HG02798 (cell line): ENCODE measurements around the gene LIME1.

Experiments
- ATAC-seq: cut with Tn5 transposase; IDR thresholded peaks from one replicate; pipeline ENCODE4 v1.9.1; 2021; ENCODE audit warnings: mild to moderate bottlenecking; ENCODE audit not compliant: unreplicated experiment, poor library complexity

The LIME1 gene, protein sequence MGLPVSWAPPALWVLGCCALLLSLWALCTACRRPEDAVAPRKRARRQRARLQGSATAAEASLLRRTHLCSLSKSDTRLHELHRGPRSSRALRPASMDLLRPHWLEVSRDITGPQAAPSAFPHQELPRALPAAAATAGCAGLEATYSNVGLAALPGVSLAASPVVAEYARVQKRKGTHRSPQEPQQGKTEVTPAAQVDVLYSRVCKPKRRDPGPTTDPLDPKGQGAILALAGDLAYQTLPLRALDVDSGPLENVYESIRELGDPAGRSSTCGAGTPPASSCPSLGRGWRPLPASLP

DNA sequence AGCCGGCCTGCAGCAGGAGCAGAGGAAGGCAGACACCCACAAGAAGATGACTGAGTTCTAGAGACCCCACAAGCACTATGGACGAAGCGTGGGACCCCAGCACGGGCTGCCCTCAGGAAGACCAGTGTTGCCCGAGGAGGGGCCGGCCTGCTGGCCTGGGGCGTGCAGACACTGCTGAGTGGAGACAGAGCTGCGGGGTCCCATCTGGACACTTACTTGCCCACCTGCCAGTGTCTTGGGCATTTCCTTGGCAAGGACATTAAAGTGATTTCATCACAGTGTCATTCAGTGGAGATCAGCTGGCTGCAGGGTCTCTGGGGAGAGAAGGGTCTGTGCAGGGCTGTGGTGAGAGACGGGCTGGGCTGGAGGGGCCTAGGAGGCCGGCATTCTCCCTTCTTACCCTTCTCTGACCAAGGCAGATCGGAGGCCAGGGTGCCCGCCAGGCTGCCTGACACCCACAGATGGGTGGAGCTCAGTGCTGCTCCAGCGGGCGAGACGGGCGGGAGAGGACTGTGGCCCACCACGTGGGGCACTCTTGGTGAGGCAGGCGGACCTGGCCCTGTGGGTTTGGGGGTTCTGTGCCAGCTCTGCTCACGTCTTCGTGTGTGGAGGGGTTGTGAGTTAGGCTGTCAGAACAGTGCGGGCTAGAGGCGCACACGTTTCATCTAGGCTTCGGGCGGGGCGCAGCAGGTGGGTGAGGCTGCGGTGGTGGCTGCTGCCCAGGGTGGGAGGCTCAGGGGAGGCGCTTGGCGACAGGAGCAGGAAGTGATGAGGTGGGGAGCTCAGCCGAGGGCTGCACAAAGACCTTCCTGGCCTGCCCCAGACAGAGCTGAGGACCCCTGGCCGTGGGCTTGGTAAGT lies at the start of gene LIME1:
Gene LIME1, plus strand, starts transcription at position 806 of the 860 bp plus-strand sequence. CDS start 886 bp downstream, outside the sequence.
- no peak for ATAC-seq

DNA sequence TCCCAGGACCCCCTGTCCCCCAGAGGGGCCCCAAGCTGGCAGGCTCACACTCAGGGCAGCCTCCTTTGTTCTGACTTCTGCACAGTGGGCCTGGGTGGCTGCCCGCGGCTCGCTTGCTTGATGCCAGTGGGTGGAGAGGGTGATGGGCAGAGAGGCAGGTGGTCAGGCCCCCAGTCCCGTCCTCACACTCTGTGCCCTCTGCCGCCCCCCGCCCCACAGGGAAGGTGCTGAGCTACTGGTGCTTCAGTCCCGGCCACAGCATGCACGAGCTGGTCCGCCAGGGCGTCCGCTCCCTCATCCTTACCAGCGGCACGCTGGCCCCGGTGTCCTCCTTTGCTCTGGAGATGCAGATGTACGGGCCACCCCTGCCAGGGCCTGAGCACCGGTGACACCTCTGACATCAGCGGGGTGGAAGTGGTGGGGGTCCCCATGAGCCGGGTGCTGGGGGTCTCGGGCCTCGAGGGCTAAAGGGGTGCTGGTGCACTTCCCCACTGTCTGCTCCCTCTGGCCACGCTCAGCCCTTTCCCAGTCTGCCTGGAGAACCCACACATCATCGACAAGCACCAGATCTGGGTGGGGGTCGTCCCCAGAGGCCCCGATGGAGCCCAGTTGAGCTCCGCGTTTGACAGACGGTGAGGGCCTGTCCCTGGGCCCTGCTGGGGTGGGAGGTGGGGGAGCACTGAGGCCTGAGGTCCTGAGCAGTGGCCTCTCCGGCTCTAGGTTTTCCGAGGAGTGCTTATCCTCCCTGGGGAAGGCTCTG lies 48.9 kb upstream of the LIME1 start:
- ATAC-seq: no peak

DNA sequence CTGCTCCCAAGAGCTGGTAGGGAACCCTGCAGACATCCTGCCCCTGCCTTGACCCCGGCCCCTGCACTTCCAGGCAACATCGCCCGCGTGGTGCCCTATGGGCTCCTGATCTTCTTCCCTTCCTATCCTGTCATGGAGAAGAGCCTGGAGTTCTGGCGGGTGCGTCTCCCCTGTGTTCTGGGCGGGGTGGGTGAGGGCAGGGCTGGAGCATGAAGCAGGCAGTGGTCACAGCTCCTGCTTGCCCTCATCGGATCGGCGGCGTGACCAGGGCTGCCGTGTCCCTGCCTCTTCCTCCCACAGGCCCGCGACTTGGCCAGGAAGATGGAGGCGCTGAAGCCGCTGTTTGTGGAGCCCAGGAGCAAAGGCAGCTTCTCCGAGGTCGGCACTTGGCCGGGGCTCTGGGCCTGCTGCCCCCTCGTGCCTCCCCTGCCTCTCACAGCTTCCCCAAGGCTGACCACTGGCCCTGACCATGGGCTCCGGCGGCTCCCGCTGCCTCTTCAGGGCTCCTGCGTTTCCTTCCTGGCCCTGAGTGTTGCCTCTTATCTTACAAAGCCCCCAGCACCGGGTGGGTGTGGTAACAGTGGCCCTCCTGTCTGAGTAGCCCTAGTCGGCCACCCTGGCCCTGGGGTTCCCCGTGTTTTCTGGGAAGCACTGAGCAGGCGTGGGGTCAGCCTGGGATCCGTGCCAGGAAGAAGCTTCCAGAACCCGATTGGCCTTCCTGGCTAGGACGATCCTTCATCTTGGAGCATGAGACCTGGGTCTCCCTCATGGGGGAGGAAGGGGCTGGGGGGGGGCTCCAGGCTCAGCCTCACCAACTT lies 48.0 kb upstream of the LIME1 start:
- no peak for ATAC-seq

DNA sequence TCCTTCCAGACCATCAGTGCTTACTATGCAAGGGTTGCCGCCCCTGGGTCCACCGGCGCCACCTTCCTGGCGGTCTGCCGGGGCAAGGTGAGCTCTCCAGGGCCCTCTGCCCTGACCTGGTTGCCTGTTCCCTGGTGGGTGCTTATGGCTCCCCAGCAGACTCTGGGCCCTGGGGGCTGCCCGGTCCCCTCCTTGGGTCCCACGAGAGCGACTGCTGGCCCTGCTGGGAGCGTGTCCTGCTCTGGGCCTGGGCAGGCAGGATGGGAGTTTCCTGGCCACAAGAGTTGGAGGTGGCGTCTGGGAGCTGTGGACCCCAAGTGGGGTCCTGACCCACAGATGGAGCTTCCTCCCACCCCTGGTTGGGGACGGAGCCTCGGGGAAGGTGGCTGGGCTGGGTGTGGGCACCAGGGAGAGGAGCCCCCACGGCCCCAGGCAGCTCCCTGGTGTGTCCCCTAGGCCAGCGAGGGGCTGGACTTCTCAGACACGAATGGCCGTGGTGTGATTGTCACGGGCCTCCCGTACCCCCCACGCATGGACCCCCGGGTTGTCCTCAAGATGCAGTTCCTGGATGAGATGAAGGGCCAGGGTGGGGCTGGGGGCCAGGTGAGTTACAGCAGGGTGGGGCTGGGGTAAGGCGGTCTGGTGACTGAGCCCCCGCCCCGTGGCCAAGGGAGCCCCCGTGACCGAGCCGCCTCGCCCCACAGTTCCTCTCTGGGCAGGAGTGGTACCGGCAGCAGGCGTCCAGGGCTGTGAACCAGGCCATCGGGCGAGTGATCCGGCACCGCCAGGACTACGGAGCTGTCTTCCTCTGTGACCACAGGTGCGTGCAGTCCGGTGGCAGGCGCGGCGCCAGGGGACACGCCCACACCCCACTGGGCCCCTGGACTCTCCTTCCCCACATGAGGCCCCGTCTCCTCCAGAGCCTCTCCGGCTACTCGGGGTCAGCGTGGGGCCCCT lies 47.1 kb upstream of the LIME1 start:
- ATAC-seq: no peak

DNA sequence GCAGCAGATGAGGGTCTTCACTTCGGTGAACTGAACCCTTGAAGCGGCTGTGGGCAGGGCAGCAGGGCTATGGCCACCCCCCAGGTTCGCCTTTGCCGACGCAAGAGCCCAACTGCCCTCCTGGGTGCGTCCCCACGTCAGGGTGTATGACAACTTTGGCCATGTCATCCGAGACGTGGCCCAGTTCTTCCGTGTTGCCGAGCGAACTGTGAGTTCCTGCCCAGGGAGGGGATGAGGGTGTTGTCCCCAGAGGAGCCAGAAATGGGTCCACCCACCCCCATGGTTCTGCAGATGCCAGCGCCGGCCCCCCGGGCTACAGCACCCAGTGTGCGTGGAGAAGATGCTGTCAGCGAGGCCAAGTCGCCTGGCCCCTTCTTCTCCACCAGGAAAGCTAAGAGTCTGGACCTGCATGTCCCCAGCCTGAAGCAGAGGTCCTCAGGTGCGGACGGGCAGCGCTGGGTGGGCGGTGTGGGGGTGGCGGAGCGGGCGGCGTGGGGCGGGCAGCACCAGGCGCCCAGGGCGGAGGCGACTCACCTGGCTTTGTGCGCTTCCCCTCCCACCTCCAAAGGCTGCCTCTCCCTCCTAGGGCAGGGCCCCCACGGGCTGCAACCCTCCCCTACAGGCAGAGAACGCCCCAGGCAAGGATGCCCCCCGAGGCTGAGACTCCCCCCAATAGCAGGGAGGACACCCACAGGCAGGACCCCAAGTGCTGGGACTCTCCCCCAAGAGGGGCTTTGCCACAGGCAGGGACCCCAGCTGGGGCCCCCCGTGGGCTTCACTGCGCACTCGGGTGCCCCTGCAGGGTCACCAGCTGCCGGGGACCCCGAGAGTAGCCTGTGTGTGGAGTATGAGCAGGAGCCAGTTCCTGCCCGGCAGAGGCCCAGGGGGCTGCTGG lies 46.2 kb upstream of the LIME1 start:
- no peak for ATAC-seq

DNA sequence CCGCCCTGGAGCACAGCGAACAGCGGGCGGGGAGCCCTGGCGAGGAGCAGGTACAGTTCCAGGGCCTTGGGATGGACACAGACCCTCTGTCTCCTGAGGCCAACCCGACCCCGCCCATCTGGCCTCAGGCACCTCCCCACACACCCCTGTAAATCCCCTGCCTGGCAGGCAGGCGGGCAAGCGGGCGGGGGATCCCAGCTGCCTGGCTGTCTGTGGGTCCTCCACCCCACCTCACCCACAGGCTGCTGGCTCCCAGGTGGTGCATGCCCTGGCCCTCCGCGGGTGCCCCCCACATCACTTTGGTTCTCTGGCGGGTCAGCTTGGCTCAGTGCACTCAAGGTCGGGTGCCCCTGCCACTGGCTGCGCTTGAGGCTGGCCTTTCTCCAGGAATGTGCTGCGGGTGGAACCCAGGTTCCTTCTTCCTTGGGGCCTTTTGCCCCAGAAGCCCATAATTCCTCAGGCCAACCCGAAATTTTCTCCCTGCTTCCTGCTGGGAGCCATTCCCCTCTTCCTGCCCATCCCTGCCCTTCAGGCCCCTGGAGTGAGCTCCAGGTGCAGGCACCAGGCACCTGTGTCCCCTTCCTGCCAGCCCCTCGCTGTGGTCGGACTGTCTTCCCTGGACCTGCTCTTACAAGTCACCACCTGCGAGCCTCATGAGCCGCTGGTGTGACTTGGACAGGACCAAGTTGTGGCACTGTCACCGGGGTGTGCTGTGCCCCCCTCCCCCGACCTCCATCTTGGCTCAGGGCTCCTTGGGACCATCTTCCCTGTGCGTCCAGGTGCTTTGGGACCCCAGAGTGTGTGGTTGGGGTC lies 45.4 kb upstream of the LIME1 start:
- no peak for ATAC-seq

DNA sequence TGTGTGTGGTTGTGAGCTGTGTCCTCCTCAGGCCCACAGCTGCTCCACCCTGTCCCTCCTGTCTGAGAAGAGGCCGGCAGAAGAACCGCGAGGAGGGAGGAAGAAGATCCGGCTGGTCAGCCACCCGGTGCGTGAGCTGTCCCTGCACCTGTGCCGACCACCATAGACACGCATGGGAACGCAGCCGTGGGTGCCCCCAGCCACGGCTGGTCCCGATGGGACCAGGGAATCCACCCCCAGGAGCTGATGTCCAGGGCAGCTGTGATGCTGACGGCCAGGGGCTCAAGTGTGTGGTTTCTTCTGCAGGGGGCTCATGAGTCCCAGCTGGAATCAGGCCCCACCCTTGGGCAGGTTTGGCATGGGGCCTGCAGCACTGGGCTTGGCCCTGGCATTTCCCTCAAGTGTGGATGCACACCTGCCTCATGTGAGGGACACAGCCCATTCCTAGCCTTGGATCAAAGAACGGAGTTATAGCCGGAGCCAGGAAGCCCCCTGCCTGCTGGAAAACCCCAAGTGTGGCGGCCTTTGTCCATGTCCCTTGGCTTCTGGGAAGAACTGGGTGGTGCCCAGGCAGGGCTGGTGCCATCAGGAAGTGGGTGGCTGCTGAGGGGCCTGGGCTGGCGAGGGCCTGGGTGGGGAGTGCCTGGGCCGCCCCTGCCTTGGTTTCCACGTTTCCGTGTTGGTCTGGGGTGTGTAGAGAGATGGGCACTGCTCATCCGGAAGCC lies 44.6 kb upstream of the LIME1 start:
- ATAC-seq: no peak

DNA sequence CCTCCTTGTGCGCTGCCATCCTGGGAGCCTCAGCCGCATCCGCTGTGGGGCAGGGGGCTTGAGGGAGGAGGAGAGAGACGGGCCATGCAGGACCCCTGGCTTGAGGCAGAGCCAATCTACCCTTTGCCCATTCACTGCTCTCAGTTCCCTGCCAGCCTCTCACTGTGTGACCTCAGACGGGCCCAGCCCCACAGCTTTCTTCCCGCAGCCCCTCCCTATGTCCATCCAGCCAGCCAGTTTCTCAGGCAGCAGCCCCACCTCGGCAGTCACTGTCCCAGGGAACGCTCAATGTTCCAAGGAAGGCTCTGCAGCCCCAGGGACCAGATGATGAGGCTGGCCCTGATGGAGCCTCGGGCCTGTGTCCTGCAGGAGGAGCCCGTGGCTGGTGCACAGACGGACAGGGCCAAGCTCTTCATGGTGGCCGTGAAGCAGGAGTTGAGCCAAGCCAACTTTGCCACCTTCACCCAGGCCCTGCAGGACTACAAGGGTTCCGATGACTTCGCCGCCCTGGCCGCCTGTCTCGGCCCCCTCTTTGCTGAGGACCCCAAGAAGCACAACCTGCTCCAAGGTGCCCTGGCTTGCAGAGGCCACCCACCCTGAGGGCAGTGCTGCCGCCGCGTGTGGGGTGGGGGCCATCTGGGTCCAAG lies 43.9 kb upstream of the LIME1 start:
- no peak for ATAC-seq

DNA sequence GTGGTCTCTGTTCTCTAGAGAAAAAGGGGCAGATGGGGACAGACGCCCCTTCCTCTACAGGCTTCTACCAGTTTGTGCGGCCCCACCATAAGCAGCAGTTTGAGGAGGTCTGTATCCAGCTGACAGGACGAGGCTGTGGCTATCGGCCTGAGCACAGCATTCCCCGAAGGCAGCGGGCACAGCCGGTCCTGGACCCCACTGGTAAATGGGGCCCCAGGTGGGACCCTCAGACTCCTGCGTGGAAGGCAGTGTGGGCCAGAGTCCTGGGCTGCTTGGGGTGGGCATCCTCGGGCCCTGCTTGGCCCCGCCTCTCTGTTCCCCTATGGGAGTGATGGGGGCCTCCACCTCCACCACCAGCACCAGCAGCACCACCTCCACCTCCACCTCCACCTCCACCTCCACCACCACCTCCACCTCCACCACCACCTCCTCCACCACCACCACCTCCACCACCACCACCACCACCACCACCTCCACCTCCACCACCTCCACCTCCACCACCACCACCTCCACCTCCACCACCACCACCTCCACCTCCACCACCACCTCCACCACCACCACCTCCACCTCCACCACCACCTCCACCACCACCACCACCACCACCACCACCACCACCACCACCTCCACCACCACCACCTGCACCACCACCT lies 43.3 kb upstream of the LIME1 start:
- ATAC-seq: no peak

DNA sequence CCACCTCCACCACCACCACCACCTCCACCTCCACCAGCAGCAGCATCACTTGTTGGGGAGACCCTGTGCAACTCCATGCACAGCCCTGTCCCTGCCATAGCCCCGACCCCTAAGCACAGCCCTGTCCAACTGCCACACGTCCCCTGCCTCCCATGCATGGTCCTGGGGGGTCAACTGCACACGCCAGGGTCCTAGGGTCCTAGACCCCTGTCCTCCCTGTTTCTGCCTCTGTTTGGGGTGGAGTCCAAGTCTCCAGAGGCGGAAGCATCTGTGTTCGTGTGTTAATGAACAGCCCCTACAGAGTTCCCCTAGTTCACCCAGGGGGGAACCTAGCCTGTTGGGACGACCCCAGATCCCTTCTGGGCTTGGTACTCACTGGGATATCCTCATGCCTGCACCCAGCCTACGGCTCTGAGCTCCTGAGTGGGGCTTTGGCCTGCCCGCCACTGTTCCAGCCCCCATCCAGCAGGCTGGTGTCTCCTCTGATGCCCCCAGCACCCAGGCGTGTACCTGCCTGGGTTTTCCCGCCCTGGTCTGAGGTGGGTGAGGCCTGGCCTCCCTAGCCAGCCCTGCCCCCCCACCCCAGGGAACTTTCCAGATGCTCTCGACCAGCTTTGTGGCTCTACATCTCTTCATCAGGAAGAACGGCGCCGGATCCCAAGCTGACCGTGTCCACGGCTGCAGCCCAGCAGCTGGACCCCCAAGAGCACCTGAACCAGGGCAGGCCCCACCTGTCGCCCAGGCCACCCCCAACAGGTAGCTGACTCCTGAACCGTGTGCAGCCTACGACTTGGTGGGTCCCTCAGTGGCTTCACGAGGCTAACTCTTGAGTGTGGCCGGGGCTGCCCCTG lies 42.5 kb upstream of the LIME1 start:
- no peak for ATAC-seq

DNA sequence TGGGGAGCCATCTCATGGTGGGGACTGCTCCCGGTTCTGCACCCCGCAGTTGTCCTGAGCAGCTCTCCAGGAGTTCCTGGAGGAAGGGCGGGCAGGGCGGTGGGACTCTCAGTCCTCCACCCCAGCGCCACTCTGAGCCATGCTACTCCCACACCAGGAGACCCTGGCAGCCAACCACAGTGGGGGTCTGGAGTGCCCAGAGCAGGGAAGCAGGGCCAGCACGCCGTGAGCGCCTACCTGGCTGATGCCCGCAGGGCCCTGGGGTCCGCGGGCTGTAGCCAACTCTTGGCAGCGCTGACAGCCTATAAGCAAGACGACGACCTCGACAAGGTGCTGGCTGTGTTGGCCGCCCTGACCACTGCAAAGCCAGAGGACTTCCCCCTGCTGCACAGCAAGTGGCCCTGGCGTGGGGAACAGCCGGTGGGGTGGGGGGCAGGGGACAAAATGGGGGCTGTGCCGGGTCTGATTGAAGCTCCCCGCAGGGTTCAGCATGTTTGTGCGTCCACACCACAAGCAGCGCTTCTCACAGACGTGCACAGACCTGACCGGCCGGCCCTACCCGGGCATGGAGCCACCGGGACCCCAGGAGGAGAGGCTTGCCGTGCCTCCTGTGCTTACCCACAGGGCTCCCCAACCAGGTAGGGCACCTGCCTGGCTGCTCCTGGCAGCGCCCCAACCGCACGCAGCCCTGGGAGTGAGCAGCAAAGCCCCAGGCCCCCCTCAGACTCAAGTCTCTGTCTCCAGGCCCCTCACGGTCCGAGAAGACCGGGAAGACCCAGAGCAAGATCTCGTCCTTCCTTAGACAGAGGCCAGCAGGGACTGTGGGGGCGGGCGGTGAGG lies 41.7 kb upstream of the LIME1 start:
- ATAC-seq: no peak

DNA sequence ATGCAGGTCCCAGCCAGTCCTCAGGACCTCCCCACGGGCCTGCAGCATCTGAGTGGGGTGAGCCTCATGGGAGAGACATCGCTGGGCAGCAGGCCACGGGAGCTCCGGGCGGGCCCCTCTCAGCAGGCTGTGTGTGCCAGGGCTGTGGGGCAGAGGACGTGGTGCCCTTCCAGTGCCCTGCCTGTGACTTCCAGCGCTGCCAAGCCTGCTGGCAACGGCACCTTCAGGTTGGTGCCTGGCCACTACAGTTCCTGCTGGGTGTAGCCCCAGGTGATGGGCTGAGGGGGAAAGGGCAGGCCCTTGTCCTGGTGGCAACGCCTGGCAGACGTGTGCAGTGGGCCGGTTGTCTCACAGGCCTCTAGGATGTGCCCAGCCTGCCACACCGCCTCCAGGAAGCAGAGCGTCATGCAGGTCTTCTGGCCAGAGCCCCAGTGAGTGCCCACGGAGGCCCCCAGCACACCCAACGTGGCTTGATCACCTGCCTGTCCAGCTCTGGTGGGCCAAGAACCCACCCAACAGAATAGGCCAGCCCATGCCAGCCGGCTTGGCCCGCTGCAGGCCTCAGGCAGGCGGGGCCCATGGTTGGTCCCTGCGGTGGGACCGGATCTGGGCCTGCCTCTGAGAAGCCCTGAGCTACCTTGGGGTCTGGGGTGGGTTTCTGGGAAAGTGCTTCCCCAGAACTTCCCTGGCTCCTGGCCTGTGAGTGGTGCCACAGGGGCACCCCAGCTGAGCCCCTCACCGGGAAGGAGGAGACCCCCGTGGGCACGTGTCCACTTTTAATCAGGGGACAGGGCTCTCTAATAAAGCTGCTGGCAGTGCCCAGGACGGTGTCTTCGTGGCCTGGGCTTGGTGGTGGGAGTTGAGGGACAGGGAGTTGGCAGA lies 40.8 kb upstream of the LIME1 start:
- no peak for ATAC-seq

DNA sequence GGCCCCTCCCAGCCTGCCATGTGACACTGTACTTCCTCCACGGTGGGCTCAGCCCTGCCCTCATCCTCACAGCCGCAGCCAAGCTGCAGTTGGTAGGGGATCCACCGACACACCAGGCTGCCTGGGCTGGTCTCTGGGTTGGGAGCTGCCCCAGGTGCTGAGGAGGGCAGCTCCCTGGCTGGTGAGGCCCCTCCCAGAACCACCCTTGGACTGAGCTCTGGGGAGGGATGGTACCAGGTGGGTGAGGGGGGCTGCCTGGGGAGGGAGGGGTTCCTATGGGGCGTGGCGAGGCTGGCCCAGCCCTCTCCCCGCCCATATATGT lies 40.2 kb upstream of the LIME1 start:
- ATAC-seq: no peak
